HT-29 (cell line): ENCODE data around the gene AKNAD1. TPM values are rescaled to one million over a fixed set of nuclear protein-coding genes. Genes with fewer than 3 reads are reported as not detected.
A peak's percentile ranks its signal among the peaks of the same experiment; 100 is the strongest.

ENCODE experiments used
- DNase-seq: peaks from one replicate; pipeline ENCODE4 v3.0.0-alpha.2; 2015; ENCODE audit warnings: low spot score
- total RNA-seq: library from RNA; depleted of rRNA; stranded (reverse); fragments of >200 nt; shearing (Covaris generic); gene quantifications from 2 replicates; pipeline ENCODE4 v1.2.3, GENCODE V29; 2014

AKNAD1 gene
- total RNA-seq, 1 experiment from 2014 or later: 0.64 TPM

- DNase-seq: no peak
These were observed 8.5 kb upstream of the AKNAD1 start for GRCh38 chr1:108865316-108865910.

- DNase-seq: no peak
These were observed 7.1 kb upstream of the AKNAD1 start for GRCh38 chr1:108863984-108864383.

- DNase-seq: no peak
These were observed 6.0 kb upstream of the AKNAD1 start for GRCh38 chr1:108862698-108863477.

GRCh38 chr1:108862017-108862610 lies 5.2 kb upstream of the AKNAD1 start:
- DNase-seq: no peak

GRCh38 chr1:108861566-108861965 lies 4.7 kb upstream of the AKNAD1 start:
- no peak for DNase-seq

- DNase-seq: no peak
These were observed 3.5 kb upstream of the AKNAD1 start for GRCh38 chr1:108860190-108860907.

GRCh38 chr1:108858230-108858950 lies 1.5 kb upstream of the AKNAD1 start:
- no peak for DNase-seq

- DNase-seq: no peak
These were observed 2.5 kb downstream of the AKNAD1 start for GRCh38 chr1:108854221-108855019.

GRCh38 chr1:108852221-108852975 lies 4.5 kb downstream of the AKNAD1 start:
- DNase-seq: no peak

GRCh38 chr1:108851567-108851966 lies 5.3 kb downstream of the AKNAD1 start:
- DNase-seq: no peak

- no peak for DNase-seq
These were observed 6.0 kb downstream of the AKNAD1 start for GRCh38 chr1:108850929-108851328.

GRCh38 chr1:108848806-108849205 lies 8.1 kb downstream of the AKNAD1 start:
- no peak for DNase-seq

GRCh38 chr1:108847494-108847893 lies 9.4 kb downstream of the AKNAD1 start:
- no peak for DNase-seq

- peak; percentile 25 for DNase-seq
These were observed 10.9 kb downstream of the AKNAD1 start for GRCh38 chr1:108845991-108846390.

- DNase-seq: no peak
These were observed 11.4 kb downstream of the AKNAD1 start for GRCh38 chr1:108845446-108845845.

- DNase-seq: no peak
These were observed 13.3 kb downstream of the AKNAD1 start for GRCh38 chr1:108843390-108844137.

GRCh38 chr1:108842525-108843181 lies 14.2 kb downstream of the AKNAD1 start:
- DNase-seq: no peak

GRCh38 chr1:108841703-108842102 lies 15.2 kb downstream of the AKNAD1 start:
- DNase-seq: no peak

GRCh38 chr1:108832929-108833328 lies 24.0 kb downstream of the AKNAD1 start:
- no peak for DNase-seq
